Ramos (cell line): Measurements from ENCODE around the gene VSIG10L.

Source experiments
- in situ Hi-C: fragments of 300-500 bp; cut with MboI; formaldehyde crosslinking; loops from one replicate; pipeline ENCODE4 v1.14.3; 2022; ENCODE audit warnings: low sequenced_read_pairs; ENCODE audit not compliant: unreplicated experiment

VSIG10L gene

DNA sequence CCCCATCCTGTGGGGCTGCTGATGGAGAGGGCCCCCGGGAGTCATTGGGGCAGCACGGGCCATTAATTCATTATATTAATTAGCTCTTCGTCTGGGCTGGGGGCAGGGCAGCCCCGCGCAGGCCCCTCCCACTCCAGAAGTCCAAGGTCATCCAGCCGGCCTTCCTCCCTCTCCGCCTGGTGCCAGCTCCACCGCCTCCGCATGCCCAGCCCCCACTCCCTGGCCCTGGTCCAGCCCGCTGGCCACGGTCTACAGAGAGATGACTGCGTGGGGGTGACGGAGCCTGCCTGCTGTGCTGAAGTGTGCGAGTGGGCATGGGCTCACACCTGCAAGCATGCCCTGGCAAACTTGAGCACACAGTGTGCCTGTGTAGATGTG, 21.7 kb downstream of the VSIG10L start:
- in situ Hi-C loops, result no loop called here

DNA sequence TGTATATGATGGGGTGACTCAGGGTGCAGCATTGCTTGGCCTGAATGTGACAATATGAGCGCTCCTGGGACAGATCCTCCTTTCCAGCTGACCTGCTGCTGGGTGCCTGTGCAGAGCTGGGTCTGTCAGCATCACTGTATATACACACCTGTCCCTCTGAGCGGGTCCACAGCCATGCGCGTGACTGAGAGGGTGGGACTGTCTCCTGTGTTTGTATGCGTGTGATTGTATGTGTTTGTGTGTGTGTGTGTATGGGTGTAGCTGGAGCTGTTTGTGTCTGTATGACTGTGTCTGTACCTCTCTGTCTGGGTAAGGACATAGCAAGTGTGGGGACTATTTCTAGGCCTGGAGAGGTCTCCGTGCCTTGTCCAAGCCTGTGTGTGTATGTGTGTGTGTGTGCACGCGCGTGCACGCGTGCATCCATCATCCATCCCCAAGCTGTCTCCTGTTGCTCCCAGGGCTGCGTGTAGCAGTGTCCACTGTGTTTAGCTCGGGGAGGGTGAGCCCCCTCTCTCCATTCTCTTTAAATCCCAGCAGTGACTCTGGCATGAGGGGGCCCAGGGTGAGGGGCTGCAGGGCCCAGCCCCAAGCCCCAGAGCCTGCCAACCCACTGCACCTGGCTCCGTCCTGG, 22.2 kb downstream of the VSIG10L start:
- in situ Hi-C loops, result no loop called here

DNA sequence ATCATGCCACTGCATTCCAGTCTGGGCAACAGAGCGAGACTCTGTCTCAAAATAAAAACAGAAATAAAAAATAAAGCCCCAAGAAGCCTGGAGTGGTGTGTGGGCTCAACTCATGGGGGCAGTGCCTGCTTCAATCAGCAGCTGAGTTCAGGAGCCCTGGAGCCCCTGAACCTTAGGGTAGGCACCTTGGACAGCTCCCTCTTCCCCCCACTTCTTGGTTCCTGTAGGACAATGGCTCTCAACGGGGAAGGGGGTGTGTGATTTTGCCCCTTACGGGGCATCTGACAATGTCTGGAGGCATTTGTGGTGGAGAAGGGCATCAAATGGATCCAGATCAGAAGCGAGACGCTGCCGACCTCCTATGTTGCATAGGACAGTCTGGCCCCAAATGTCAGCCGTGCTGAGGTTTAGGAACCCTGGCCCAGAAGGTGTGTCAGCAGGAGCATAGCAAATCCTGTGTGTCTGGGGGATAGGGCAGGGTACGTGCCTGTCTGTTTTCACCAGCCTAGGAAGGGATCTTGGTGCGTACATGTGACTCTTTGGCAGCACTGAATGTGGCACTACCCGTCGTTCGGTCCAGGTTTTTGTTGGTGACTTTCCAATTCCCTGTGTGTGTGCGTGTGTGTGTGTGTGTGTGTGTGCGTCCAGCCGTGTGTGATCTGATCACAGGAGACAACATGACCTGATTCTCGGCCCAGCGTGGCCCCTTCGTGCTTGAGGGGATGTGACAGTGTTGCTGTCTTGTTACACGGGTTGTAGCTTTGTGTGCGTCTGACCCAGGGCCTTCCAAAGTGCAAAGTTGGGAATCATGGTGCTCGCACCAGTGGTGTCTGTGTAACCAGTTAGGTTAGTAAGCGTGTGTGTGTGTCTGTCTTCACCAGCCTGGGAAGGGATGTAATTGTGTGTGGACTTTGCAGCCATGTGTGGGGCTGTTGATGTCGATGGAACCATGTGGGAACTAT, 23.0 kb downstream of the VSIG10L start:
- in situ Hi-C loops, result no loop called here

DNA sequence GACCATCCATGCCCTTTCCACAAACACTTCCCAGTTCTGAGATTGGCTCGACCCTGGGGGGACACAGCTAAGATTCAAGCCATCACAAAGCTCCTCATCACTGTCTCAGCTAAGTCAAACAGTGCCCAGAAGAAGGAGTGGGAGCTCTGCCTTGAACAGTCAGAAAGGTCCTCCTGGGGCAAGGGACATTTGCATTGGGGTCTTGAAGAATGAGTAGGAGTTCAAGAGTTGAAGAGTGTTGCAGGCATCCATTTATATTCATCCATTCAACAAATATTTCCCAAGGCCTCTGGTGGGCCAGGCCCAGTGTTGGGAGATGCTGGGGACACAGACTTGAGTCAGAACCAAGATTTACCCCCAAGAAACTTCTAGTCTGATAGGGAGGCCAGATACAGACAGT, 24.0 kb downstream of the VSIG10L start:
- in situ Hi-C loops, result no loop called here

DNA sequence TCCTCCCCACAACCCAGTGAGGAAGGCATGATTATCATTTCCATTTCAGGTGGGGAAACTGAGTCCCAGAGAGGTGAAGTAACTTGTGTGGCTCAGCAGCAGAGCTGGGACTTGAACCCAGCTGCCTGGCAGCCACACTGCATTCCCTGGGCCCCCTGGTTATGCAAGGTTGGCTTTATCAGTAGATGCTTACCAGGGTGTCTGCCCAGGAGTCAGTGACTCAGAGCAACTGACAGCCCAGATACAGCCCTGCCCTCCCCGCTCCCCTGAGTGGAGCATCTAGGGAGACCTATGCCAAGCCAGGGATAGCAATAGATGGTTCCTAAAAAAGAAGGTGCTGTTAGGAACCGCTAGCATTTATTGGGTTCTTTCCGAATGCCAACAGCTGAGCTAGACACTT, 24.6 kb downstream of the VSIG10L start:
- in situ Hi-C loops, result no loop called here

DNA sequence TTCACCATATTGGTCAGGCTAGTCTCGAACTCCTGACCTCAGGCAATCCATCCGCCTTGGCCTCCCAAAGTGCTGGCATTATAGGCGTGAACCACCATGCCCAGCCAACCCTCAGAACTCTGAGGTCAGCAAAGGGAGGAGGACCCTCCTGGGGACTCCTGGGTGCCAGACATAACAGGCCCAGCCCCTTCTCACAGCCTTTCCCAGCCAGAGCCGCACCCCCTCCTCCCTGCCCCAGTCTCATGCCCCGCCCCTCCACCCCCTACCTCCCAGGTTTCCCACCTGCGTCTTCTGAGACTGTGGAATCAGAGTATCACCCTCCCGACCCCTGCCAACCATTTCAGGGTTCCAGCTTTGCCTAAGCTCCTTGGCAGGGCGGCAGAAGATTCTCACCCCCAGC, 25.3 kb downstream of the VSIG10L start:
- in situ Hi-C loops, result no loop called here

DNA sequence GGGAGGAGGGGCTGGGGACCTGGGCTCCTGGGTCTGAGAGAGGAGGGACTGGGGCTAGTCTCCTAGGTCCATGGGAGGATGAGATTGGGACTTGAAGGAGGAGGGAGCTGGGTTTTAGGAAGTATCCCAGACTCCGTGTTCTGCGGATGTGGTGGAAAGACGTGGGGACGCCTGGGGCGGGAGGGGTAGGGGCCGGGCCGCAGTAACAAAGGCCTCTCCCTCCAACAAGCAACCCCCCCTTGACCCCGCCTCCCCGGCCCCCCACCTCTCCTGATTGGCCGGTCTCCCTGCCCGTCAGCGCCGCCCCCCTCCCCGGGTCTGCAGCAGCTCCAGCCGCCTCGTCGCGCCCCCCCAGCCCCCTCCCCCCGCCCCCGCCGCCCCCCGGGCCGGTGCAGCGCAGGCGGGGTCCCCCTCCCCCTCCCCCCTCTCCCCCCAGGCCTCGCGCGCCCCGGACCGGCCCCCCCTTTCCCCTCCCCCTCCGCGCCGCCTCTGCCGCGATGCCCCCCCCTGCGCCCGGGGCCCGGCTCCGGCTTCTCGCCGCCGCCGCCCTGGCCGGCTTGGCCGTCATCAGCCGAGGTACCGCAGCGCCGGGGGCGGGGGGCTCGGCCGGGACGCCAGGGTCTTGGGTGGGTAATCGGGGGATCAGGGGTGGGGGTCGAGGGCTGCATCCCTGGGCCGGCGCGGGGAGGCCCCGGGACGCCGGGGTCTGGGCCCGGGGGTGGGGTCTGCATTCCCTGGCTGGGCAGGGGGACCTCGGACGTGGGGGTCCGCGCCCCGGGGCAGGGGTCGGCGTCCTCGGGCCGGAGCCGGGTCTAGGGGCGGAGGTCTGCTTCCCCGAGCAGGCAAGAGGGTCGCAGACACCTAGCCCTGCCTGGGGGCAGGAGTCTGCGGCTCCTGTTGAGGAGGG, 30.3 kb downstream of the VSIG10L start, which contains the start of gene IGLON5:
TSS of gene IGLON5 (plus strand) at position 294 of the 907 bp plus-strand sequence. CDS start at position 498, 204 bp downstream.
- in situ Hi-C loops, result no loop called here

DNA sequence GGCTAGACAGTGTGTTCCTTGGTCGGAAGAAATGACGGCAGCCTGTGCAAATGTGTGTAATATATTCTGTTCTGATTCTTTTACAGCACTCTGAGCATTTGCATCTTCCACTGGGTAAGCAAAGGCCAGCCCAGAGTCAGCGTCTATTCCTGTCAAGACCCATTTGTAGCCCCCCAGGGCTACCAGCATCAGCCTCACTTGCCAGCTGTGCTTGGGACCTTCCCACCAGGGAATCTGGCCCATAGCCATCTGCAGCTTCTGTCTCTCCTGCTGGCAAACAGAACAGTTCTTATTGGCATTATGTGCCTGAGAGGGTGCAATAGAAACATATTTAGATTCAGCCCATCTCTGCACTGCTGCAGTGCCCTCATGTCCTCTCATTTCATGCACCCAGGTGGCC, 36.5 kb downstream of the VSIG10L start:
- in situ Hi-C loops, result no loop called here

DNA sequence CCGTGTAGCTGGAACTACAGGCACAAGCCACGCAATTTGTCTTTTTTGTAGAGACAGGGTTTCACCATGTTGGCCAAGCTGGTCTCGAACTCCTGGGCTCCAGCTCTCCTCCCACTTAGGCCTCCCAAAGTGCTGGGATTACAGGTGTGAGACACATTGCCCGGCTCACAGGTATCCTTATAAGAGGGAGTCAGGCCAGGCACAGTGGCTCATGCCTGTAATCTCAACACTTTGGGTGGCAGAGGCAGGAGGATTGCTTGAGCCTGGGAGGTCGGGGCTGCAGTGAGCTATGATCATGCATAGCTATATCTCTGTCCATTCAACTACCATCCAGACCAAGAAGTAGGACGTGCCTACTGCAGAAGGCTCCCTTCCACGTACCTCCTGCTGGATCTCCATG, 40.7 kb downstream of the VSIG10L start:
- in situ Hi-C loops, result no loop called here

DNA sequence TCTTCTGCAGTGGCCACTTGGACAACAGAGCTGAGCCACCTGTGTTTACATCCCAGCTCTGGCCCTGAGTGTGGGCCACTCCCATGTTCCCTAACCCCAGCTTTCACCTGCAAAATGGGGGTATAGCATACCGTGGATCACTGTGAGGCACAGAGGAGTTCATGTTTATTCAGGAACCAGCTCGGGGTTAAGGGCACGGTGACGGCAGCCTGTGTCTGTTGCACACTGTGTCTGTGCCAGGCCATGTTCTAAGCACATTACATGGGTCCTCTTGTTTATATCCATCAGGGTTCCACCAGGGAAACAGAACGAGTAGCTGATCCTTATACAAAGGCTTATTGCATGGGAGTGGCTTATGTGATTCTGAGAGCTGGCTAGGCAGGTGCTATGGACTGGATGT, 44.5 kb downstream of the VSIG10L start:
- in situ Hi-C loops, result no loop called here

DNA sequence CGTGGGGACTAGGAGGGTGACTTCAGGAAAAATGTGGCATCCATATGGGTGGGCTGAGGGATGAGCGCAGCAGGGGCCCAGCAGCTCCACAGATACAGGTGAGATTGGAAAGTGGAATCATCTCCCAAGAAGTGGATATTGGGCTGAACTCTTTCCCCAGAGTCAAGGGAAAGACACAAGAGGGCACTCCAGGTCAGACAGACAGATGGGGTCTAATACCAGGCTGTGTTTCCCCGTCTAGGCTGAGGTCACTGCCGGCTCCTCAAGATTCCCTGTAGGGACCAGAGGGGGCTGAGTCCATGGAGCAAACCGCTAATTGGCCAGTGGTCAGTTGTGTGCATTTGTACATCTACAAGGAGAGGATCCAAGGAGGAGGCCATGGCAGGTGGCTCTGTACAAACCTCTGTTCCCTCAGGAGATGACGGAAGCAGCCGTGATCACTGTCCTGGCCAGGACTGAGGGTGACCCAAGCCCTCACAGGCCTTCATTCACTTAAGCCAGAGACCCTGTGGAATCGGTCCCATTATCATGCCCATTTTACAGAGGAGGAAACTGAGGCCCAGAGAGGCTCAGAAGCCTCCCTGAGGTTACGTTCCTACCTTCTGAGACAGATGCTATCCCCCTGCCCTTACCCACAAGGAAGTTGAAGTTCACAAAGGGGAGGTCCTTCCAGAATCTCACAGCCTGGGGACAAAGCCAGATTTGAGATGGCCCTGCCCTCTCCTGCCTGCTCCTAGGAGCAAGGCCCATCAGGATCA, 45.4 kb downstream of the VSIG10L start:
- in situ Hi-C loops, result no loop called here

DNA sequence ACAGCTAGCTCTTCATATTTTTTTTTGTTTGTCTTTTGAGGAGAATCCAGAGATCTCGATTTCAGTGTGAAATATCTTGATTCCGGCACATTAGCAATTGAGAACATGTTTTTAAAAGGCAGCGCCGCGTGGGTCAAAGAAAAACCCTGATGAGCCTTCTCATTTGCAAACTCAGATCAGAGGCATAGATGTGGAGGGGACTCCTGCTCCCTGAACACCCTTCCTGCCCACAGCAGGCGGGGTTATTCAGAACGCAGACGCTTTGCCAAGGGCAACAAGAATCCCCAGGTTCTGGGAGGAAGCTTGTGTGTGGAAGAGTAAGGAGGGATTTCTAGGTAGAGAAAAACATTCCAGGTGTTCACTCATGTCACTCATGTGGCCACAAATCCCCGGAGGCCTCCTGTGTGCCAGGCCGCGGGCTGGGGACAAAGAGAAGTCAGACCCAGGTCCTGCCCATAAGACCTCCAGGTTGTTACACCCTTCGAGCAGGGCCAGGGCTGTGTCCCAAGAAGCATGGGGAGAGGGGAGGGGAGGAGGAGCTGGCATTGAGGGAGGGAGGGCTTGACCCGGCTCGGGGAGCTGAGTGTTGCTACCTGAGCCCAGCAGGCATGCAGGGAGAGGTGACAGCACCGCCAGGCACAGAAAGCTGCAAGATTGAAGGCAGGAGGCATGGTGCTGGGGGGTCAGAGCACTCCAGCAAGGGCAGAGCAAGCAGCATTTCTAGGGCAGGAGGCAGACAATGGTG, 46.4 kb downstream of the VSIG10L start:
- in situ Hi-C loops, result no loop called here

DNA sequence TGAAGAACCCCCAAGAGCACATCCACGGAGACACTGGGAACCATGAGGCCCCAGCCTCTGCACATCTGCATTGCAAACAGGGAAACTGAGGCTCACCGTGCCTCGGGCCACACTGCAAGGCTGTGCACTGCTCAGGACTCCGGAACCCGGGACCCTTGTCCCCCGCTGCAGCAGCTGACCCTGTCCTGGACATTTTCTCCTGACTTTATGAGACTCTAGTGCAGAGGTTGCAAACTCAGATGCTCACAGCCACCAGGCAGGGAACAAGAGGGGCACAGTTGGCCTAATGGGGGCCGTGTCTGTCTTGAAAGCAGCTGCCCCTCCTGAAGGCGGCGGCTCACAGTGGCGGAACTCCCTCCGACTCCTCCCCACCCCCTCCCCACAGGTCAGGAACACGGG, 47.0 kb downstream of the VSIG10L start:
- in situ Hi-C loops, result no loop called here

DNA sequence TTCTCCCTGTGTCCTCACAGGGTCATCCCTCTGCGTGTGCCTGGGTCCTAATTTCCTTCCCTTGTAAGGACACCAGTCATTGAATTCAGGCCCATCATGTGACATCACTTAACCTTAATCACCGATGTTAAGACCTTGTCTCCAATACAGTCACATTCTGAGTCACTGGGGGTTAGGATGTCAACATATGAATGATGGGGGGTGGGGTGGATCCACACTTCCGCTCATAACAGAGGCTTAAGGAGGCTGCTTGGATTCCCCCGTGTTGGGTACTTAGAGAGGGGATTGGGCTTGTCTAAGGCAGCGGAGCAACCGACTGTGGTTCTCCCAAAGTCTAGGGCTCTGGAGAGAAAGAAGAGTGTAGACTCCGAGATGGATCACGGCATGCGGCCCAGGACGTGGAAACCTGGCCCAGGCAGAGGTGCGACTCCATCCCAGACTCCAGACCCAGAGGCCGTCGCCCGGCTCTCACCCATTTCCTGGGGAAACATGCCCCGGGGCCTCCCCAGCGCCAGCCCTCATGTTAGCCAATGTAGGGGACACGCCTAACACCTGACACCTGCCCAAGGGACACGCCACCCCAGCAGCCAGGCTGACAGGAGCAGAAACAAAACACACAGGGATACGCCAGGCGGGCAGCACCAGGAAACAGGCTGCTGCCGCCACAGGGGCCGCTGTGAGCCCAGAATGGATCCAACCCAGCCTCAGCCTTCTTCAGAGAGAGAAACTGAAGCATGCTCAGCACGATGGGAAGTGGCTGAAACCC, 47.5 kb downstream of the VSIG10L start:
- in situ Hi-C loops, result no loop called here

DNA sequence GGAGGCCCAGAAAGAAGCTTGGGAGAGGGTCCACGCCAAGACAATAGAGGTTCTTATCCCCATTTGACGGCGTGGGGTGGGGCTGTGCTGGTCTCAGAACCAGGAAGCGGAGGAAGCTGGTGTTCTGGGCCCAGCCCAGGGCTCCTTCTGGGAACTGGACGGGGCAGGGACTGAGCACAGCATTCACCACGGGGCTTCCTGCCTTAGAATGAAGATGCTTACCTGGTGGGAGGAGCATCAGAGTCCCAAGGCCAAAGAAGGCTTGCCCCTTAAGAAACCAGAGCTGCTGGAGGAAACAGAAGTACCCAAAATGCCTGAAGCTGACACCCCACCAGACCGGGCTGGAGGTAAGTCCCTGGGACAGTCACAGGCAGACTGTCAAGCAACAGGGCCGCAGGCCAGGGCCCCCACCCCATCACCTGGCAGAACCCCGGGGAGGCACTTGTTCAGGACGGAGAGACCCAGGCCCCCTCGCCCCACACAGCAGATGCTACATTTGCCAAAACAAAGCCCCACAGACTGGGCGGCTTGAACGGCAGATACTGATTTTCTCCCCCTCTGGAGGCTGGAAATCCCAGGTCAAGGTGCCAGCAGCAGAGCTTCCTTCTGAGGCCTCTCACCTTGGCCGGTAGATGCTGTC, 48.2 kb downstream of the VSIG10L start:
- in situ Hi-C loops, result no loop called here

DNA sequence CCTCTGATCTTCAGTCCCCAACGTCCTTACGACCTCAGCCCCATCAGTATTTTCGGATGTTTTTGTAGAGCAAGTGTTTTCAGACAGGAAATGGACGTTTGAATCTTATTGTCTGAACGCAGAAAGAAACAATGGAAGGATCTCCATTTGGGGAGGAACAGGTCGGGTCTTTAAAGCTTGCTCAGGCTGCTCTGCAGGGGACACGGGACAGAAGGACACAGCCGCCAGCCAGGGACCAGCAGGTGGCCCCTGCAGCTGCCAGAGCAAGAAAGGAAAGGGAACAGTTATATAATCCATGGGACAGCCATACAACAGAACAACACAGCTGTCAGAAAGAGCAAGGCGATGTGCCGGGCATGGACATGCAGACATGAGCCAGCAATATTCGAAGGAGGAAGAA, 49.0 kb downstream of the VSIG10L start:
- in situ Hi-C loops, result no loop called here

DNA sequence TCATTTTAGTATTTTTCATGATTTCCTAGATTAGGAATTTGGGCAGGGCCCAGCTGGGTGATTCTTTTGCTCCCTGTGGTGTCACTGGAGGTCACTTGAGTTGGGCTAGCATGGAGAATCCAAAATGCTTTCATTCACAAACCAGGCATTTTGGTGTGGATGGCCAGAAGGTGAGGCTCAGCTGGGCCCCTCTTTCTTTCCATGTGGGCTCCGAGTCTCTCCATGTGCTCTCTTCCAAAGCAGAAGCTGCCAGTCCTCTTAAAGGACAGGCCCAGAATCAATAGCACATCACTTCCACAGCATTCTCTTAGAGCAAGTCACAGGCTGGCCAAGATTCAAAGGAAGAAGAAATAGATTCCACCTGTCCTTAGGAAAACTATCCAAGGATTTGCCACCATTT, 52.3 kb downstream of the VSIG10L start:
- in situ Hi-C loops, result no loop called here

DNA sequence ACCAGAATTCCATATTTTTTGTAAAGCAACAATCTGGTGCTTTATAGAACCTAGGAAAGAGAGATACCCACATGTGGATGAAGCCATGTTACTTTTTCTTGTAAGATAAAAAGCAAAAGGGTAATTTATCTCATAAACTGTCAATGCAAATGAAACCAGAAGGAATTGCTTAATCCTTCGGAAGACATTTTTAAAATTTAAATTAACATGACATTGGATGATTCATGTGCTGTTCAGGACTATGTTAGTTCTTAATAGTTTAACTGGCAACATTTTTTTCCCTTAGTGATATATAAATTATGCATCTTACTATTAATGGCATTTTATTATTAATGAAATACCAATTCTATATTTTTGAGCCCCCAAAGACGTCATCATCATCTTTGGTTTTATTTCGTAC, 56.3 kb downstream of the VSIG10L start:
- in situ Hi-C loops, result no loop called here
